ENCODE measurements around the gene ZBTB12.

The ZBTB12 gene

GRCh38 chr6:31901953-31902643 is at the start of gene ZBTB12:
ZBTB12 (minus strand) TSS chr6:31902086; CDS start chr6:31901305, 781 bp downstream.
- no peak for TF ChIP-seq CTCF (IDR thresholded peaks at IDR 0.05; ENCODE audit: low read depth, low read length, missing control alignments)
- peak within 1 kb of the TSS; percentile 52 for H3K4me3 ChIP-seq (ENCODE audit: low read depth, low read length)
- in situ Hi-C loops (cut with HindIII; ENCODE audit: low sequenced_read_pairs) = no loop called here
- peak; percentile 91 for DNase-seq (ENCODE audit: low read depth)

GRCh38 chr6:31949926-31950548 is 48.2 kb upstream of the ZBTB12 start:
- no peak for DNase-seq (ENCODE audit: low read depth)
- in situ Hi-C loops (cut with HindIII; ENCODE audit: low sequenced_read_pairs) = no loop called here
- H3K4me3 ChIP-seq (ENCODE audit: low read depth, low read length) = no peak overlapping the region
- no peak for TF ChIP-seq CTCF (IDR thresholded peaks at IDR 0.05; ENCODE audit: low read depth, low read length, missing control alignments)

GRCh38 chr6:31948753-31949413 is 47.0 kb upstream of the ZBTB12 start:
- in situ Hi-C loops (cut with HindIII; ENCODE audit: low sequenced_read_pairs) = no loop called here
- DNase-seq (ENCODE audit: low read depth) = no peak
- no peak for TF ChIP-seq CTCF (IDR thresholded peaks at IDR 0.05; ENCODE audit: low read depth, low read length, missing control alignments)
- H3K4me3 ChIP-seq (ENCODE audit: low read depth, low read length) = no peak overlapping the region

- DNase-seq (ENCODE audit: low read depth) = no peak
- no peak for TF ChIP-seq CTCF (IDR thresholded peaks at IDR 0.05; ENCODE audit: low read depth, low read length, missing control alignments)
- in situ Hi-C loops (cut with HindIII; ENCODE audit: low sequenced_read_pairs) = no loop called here
- no peak overlapping the region for H3K4me3 ChIP-seq (ENCODE audit: low read depth, low read length)
Observed at GRCh38 chr6:31948306-31948705, 46.4 kb upstream of the ZBTB12 start.

- TF ChIP-seq CTCF (IDR thresholded peaks at IDR 0.05; ENCODE audit: low read depth, low read length, missing control alignments) = no peak
- DNase-seq (ENCODE audit: low read depth) = no peak
- in situ Hi-C loops (cut with HindIII; ENCODE audit: low sequenced_read_pairs) = no loop called here
- H3K4me3 ChIP-seq (ENCODE audit: low read depth, low read length) = no peak overlapping the region
Observed at GRCh38 chr6:31947864-31948263, 46.0 kb upstream of the ZBTB12 start.

GRCh38 chr6:31947070-31947675 is 45.3 kb upstream of the ZBTB12 start:
- in situ Hi-C loops (cut with HindIII; ENCODE audit: low sequenced_read_pairs) = no loop called here
- H3K4me3 ChIP-seq (ENCODE audit: low read depth, low read length) = no peak overlapping the region
- TF ChIP-seq CTCF (IDR thresholded peaks at IDR 0.05; ENCODE audit: low read depth, low read length, missing control alignments) = no peak
- DNase-seq (ENCODE audit: low read depth) = no peak
